ENCODE results near the gene ADAMTS2. TPM values are rescaled to one million over a fixed set of nuclear protein-coding genes. Genes with fewer than 3 reads are reported as not detected.

ADAMTS2 gene
- total RNA-seq, 1 experiment from 2014 or later: not detected

DNA sequence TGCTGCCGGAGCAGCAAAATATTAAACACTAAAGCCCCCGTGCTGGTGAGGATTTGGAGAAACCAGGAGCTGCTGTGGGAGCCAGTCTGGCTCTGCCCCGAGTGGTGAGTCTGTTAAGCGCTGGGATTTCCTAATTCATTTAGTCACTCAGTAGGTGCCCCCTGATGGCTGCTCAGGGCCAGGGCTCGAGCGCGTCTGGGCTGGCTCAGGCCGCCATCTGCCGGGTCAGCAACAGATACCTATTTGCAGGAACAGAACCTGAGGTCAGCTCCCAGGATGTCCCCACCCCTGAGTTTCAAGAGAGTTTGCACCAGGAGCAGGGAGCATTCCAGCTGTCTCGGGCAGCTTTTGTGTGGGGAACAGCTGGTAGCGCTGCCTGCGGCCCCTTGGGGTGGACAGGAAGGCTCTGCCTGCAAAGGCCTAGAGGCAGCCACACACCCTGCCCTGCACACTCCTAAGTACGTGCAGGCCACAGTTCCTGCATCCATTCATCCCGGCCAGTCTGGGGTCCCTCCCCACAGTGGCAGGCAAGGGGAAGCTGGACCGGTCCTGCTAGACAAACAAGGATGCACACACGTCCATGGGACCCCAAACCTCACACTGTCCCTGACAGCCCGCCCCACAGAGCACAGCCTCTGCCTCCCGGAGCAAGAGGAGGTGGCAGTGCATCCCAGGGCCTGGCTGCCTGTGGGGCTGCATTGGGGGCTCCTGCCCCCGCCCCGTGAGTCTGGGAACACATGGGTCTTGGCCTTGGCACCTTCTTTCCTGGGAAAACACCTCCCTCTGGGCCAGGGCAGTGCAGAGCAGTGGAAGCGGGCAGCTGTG is 83.7 kb downstream of the ADAMTS2 start:
- H3K27me3 ChIP-seq (ENCODE audit: low read length): no peaks in the 10 kb centered on the region
- DNase-seq: no peak
- no peaks in the 10 kb centered on the region for H3K9me3 ChIP-seq (ENCODE audit: low read length)
- H3K9me2 ChIP-seq (replicated peaks; ENCODE audit: insufficient read depth, low read length): no peaks in the 10 kb centered on the region
- H3K36me3 ChIP-seq (ENCODE audit: insufficient read depth, low read length): no peaks in the 10 kb centered on the region
- no peaks in the 10 kb centered on the region for H3K79me2 ChIP-seq (ENCODE audit: low read length)
- H3K4me1 ChIP-seq (ENCODE audit: low read length): no peaks in the 10 kb centered on the region
- H4K20me1 ChIP-seq (ENCODE audit: insufficient read depth, low read depth, low read length): no peaks in the 10 kb centered on the region
- H3K27ac ChIP-seq (ENCODE audit: low read length): no peak overlapping the region
- no peak overlapping the region for H2AFZ ChIP-seq (ENCODE audit: low read length)
- no peak overlapping the region for H3K4me2 ChIP-seq (ENCODE audit: low read depth, low read length, poor library complexity, severe bottlenecking)
- no peak overlapping the region for H3K9ac ChIP-seq (ENCODE audit: low read length)
- no peak overlapping the region for H3K4me3 ChIP-seq (ENCODE audit: low read length)

DNA sequence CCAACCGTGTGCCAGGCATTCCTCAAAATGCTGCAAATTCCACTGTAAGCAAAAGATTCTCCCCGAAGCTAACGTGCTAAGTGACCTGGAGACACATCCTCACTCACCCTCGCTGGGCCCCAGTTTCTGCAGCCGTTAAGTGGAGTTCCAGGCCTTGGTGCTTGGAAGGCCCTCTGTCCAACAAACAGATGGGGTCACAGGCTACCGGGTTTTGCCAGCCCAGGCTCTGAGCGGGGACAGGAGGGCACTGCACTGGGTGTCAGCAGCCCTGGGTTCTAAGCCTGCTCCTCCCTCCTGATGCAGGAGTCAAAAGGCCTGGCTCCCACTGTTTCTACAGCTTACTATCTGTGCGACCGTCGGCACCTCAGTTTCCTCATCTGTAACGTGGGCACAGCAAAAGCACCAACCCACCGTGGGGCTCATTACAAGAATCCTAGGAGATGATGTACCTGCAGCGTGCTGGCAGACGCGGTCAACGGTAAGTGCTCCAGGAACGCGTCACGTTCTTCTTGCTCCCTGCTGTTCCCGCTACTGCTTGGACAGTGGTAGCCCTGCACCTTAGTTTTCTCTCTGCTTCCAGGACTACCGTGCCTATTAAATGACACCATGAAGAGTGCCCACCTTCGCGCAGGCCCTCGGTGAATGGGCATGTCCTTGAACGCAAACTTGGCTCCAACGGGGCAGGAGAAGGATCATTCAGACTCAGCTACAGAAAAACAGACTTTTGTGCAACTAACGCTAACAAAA is 84.8 kb downstream of the ADAMTS2 start:
- Histone ChIP-seq H3K9me3 (ENCODE audit: low read length) (no peaks in the 10 kb centered on the region), H3K36me3 (ENCODE audit: insufficient read depth, low read length) (no peaks in the 10 kb centered on the region), H3K4me2 (ENCODE audit: low read depth, low read length, poor library complexity, severe bottlenecking) (no peak overlapping the region), H3K9me2 (replicated peaks; ENCODE audit: insufficient read depth, low read length) (no peaks in the 10 kb centered on the region), H3K4me3 (ENCODE audit: low read length) (no peak overlapping the region), H3K4me1 (ENCODE audit: low read length) (no peaks in the 10 kb centered on the region), H4K20me1 (ENCODE audit: insufficient read depth, low read depth, low read length) (no peaks in the 10 kb centered on the region), H2AFZ (ENCODE audit: low read length) (no peak overlapping the region), H3K27me3 (ENCODE audit: low read length) (no peaks in the 10 kb centered on the region), H3K9ac (ENCODE audit: low read length) (no peak overlapping the region), H3K79me2 (ENCODE audit: low read length) (no peaks in the 10 kb centered on the region), H3K27ac (ENCODE audit: low read length) (no peak overlapping the region)
- no peak for DNase-seq

DNA sequence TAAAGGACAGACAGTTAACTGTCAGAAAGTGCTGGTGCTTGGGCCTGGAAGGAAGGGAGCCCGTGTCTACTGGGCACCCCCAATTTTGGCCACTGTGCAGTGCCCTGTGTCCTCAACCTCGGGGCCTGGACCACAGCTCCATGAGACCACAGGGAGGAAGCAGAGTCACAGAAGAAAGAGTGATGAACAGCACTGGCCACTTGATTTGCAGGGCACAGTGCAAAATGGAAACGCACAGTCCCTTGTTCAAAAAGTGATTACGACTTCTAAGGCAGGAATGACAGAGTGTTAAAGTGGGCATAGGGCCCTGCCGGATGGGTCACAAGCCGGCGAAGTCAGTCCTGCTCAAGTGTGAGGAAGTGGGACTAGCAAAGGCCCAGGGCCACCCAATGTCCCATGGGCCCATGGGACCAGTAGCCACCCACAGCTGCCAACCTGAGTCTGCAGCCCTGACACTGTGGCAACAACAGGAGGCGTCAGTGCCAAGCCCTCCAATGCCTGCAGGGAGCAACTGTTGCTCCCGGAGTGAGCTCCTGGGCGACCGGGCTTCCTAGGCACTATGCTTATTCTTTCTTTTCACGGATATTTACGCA is 85.4 kb downstream of the ADAMTS2 start:
- no peaks in the 10 kb centered on the region for H3K36me3 ChIP-seq (ENCODE audit: insufficient read depth, low read length)
- no peak overlapping the region for H2AFZ ChIP-seq (ENCODE audit: low read length)
- H3K4me2 ChIP-seq (ENCODE audit: low read depth, low read length, poor library complexity, severe bottlenecking): no peak overlapping the region
- H3K27me3 ChIP-seq (ENCODE audit: low read length): no peaks in the 10 kb centered on the region
- no peaks in the 10 kb centered on the region for H3K9me2 ChIP-seq (replicated peaks; ENCODE audit: insufficient read depth, low read length)
- H3K9ac ChIP-seq (ENCODE audit: low read length): no peak overlapping the region
- H3K79me2 ChIP-seq (ENCODE audit: low read length): no peaks in the 10 kb centered on the region
- no peaks in the 10 kb centered on the region for H4K20me1 ChIP-seq (ENCODE audit: insufficient read depth, low read depth, low read length)
- no peak overlapping the region for H3K27ac ChIP-seq (ENCODE audit: low read length)
- no peaks in the 10 kb centered on the region for H3K9me3 ChIP-seq (ENCODE audit: low read length)
- DNase-seq: no peak
- H3K4me3 ChIP-seq (ENCODE audit: low read length): no peak overlapping the region
- H3K4me1 ChIP-seq (ENCODE audit: low read length): no peaks in the 10 kb centered on the region

DNA sequence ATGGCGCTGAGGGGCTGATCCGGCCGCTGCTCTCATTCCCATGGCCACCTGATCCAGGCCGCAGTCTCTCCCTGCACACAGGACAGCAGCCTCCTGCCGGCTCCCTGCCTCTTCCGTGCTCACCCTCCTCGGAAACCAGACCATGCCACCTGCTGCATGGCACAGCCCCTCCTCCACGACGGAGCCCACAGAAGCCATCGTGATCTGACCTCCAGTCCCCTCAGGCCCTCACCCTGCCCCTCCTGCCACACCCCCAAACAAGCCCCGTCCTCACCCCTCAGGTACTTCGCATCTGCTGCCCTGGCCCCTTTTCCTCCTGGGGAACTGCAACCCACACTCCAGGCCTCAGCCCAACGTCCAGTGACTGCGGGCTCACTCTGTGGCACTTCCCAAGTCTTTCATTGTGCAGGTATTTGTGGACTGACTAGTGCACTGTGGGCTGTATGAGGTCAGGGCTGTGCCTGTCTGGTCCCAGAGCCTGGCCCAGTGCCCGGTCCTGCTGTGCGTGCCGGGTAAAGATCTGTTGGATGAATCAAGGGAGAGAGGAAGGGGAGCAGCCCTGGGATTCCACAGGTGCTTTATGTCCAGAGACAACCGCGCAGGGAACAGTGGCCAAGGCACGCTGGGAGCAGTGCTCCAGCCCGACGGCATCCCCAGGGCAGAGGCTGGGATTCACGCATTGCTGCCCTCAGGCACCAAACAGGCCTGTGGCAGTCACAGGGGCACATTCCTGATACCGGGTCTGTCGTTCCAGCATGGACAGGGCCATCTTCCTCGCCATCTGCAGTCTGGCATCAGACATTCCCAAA is 86.1 kb downstream of the ADAMTS2 start:
- H3K27me3 ChIP-seq (ENCODE audit: low read length): no peaks in the 10 kb centered on the region
- no peaks in the 10 kb centered on the region for H3K9me2 ChIP-seq (replicated peaks; ENCODE audit: insufficient read depth, low read length)
- no peaks in the 10 kb centered on the region for H3K36me3 ChIP-seq (ENCODE audit: insufficient read depth, low read length)
- H3K9ac ChIP-seq (ENCODE audit: low read length): no peak overlapping the region
- no peak for DNase-seq
- no peaks in the 10 kb centered on the region for H3K79me2 ChIP-seq (ENCODE audit: low read length)
- no peak overlapping the region for H3K4me2 ChIP-seq (ENCODE audit: low read depth, low read length, poor library complexity, severe bottlenecking)
- H3K9me3 ChIP-seq (ENCODE audit: low read length): no peaks in the 10 kb centered on the region
- H3K4me1 ChIP-seq (ENCODE audit: low read length): no peaks in the 10 kb centered on the region
- no peak overlapping the region for H2AFZ ChIP-seq (ENCODE audit: low read length)
- no peaks in the 10 kb centered on the region for H4K20me1 ChIP-seq (ENCODE audit: insufficient read depth, low read depth, low read length)
- H3K27ac ChIP-seq (ENCODE audit: low read length): no peak overlapping the region
- no peak overlapping the region for H3K4me3 ChIP-seq (ENCODE audit: low read length)

DNA sequence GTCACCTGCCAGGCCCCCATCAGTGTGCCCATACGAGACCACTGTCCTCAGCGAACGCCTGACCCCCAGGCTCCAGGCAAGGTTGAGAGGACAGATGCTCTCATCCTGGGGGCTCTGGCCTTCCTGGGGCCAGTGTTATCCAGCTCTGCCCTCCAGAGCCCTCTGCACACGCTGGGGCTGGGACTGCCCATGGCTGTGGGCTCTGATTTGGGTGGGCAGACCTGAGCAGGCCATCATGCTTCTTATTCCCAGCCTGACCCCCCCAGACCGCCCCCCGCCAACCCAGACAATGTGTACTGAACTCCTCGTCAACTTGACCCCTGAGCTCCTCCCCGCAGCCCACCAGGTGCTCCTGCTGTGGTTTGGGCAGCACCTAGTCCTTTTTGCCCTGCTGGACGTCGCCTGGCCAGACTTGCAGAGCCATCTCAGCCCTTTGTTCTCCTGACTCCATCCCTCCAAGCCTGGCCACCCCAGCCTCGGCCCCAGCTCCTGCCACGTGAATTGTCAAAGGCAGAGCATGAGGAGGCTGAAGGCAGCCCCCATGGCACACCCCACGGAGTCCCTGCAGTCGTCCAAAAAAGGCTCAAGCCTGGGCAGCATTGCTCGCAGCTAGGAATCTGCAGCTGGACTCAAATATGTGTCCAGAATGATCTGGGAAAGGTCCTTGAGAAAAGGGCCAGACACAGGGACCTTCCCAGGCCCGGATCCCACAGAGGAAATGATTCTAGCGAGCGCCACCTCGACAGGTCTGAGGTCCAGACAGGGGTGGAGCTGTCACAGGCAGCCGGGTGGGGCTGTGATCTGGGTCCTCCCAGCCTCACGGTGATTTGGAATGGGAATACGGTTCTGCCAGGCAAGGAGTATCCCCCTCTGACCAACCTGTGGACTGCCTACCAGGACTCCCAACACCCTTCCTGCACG is 87.0 kb downstream of the ADAMTS2 start:
- Histone ChIP-seq H3K4me3 (ENCODE audit: low read length) (no peak overlapping the region), H4K20me1 (ENCODE audit: insufficient read depth, low read depth, low read length) (no peaks in the 10 kb centered on the region), H3K36me3 (ENCODE audit: insufficient read depth, low read length) (no peaks in the 10 kb centered on the region), H3K27me3 (ENCODE audit: low read length) (no peaks in the 10 kb centered on the region), H2AFZ (ENCODE audit: low read length) (no peak overlapping the region), H3K4me1 (ENCODE audit: low read length) (no peaks in the 10 kb centered on the region), H3K9me3 (ENCODE audit: low read length) (no peaks in the 10 kb centered on the region), H3K27ac (ENCODE audit: low read length) (no peak overlapping the region), H3K9me2 (replicated peaks; ENCODE audit: insufficient read depth, low read length) (no peaks in the 10 kb centered on the region), H3K9ac (ENCODE audit: low read length) (no peak overlapping the region), H3K79me2 (ENCODE audit: low read length) (no peaks in the 10 kb centered on the region), H3K4me2 (ENCODE audit: low read depth, low read length, poor library complexity, severe bottlenecking) (no peak overlapping the region)
- DNase-seq: no peak

DNA sequence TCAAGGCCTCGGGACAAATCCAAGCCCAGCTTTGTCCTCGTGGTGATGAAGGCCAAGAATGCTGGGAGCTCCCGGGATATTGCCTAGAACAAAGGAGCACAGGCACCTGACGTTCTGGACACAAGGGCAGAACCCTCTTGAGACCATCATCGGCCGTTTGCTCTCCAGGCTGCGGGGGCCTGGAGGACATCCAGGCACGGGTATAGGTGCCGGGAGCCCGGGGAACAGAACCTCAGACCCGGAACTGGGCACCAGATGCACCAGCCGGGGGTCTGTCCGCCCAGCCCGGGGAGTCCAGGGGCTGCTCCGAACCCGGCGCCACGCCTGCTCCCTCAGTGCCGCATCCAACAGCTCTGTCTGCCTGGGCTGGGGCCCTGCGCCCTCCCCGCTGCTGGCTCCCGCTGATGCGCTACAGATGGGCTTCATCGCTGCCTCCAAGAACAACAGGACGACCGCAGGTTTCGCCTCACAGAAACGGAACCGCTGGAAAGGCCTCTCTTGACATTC is 88.0 kb downstream of the ADAMTS2 start:
- Histone ChIP-seq H3K9ac (ENCODE audit: low read length) (no peak overlapping the region), H3K36me3 (ENCODE audit: insufficient read depth, low read length) (no peaks in the 10 kb centered on the region), H3K4me3 (ENCODE audit: low read length) (no peak overlapping the region), H3K79me2 (ENCODE audit: low read length) (no peaks in the 10 kb centered on the region), H4K20me1 (ENCODE audit: insufficient read depth, low read depth, low read length) (no peaks in the 10 kb centered on the region), H3K9me3 (ENCODE audit: low read length) (no peaks in the 10 kb centered on the region), H3K4me1 (ENCODE audit: low read length) (no peaks in the 10 kb centered on the region), H3K27ac (ENCODE audit: low read length) (no peak overlapping the region), H2AFZ (ENCODE audit: low read length) (no peak overlapping the region), H3K27me3 (ENCODE audit: low read length) (no peaks in the 10 kb centered on the region), H3K4me2 (ENCODE audit: low read depth, low read length, poor library complexity, severe bottlenecking) (no peak overlapping the region), H3K9me2 (replicated peaks; ENCODE audit: insufficient read depth, low read length) (no peaks in the 10 kb centered on the region)
- no peak for DNase-seq

DNA sequence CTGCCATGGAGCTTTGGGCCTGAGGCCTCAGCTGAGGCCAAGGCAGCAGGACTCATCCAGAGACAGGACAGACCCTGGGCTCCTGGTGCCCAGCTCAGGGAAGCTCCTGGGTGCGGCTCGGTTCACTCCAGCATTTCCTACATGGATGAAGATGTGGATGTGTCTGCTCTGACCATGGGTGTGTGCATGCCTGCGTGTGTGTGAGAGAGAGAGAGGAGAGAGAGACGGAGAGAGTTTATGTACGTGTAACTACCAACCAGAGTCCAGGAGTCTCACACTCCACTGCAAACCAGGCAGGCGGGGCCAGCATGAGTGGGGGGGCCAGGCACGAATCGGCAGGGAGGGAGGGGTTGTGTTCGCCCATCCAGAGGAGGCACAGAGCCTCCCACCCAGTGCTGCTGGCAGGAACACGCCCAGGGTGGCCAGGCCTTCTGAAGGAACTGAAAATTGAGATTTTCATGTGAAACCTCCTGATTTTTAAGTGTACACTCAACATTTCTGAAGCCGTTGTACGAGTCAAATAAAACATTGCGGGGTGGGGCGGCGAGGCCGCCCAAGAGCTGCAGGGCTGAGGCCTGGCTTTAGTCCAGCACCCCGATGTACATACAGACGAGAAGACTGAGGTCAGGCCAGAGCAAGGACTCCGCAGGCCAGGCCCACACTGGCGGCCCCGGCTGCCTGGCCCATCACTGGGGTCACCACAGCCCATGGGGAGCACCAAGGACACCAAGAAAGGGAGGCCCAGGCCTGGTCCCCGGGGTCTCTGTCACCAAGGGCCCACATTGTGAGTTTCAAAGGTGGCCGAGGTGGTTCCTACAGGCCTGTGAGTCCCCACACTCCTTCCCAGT is 88.7 kb downstream of the ADAMTS2 start:
- no peak overlapping the region for H3K9ac ChIP-seq (ENCODE audit: low read length)
- no peak overlapping the region for H3K27ac ChIP-seq (ENCODE audit: low read length)
- no peaks in the 10 kb centered on the region for H3K36me3 ChIP-seq (ENCODE audit: insufficient read depth, low read length)
- H3K4me2 ChIP-seq (ENCODE audit: low read depth, low read length, poor library complexity, severe bottlenecking): no peak overlapping the region
- DNase-seq: no peak
- no peak overlapping the region for H3K4me3 ChIP-seq (ENCODE audit: low read length)
- no peak overlapping the region for H2AFZ ChIP-seq (ENCODE audit: low read length)
- no peaks in the 10 kb centered on the region for H3K4me1 ChIP-seq (ENCODE audit: low read length)
- H3K27me3 ChIP-seq (ENCODE audit: low read length): no peaks in the 10 kb centered on the region
- no peaks in the 10 kb centered on the region for H3K79me2 ChIP-seq (ENCODE audit: low read length)
- no peaks in the 10 kb centered on the region for H3K9me3 ChIP-seq (ENCODE audit: low read length)
- no peaks in the 10 kb centered on the region for H3K9me2 ChIP-seq (replicated peaks; ENCODE audit: insufficient read depth, low read length)
- no peaks in the 10 kb centered on the region for H4K20me1 ChIP-seq (ENCODE audit: insufficient read depth, low read depth, low read length)
